ENCODE data around the gene AGBL1.

GRCh38 chr15:86608461-86609205 is 529.0 kb downstream of the AGBL1 start:
- TF ChIP-seq EZH2 (IDR thresholded peaks at IDR 0.05; ENCODE audit: borderline replicate concordance, low read depth, low read length, severe bottlenecking) (no peak), CTCF (IDR thresholded peaks at IDR 0.05; ENCODE audit: borderline replicate concordance, extremely low read depth, low read length, poor library complexity, severe bottlenecking) (no peak)

Measured in DND-41 (cell line).